ENCODE measurements around the gene ATP6V0C. TPM values are rescaled to one million over a fixed set of nuclear protein-coding genes. Genes with fewer than 3 reads are reported as not detected.

The ATP6V0C gene
- total and polyA plus RNA-seq, 5 donors from 2014 or later, result 62.1 to 188 (median 73.9) TPM

- peaks cover 4 to 16% (median 10%) of the 10 kb centered on the region in 4 donors for H3K4me1 Mint-ChIP-seq
- Histone ChIP-seq H3K9me3 (ENCODE audit: control insufficient read depth in 2 of 2, low read length in 2 of 2) (no peaks in the 10 kb centered on the region), H3K4me1 (ENCODE audit: control insufficient read depth, insufficient read depth, low read length, poor library complexity, severe bottlenecking) (peaks cover 10% of the 10 kb centered on the region), H3K27me3 (ENCODE audit: control insufficient read depth, insufficient read depth, low read length) (no peaks in the 10 kb centered on the region), H3K27ac (ENCODE audit: insufficient read depth, low read length, poor library complexity, severe bottlenecking) (no peak overlapping the region), H3K4me3 (ENCODE audit: low read depth, low read length) (no peak overlapping the region), H3K36me3 (ENCODE audit: control insufficient read depth, insufficient read depth, low read length) (no peaks in the 10 kb centered on the region)
- no peaks in the 10 kb centered on the region for H3K36me3 Mint-ChIP-seq
- ATAC-seq (ENCODE audit: low read depth in 2 of 2), result no peak
- H3K27me3 Mint-ChIP-seq, result no peaks in the 10 kb centered on the region
- DNase-seq, result no peak
- no peaks in the 10 kb centered on the region for H3K9me3 Mint-ChIP-seq
- peak overlapping the region in 1 of 3 donors; percentile 42 for H3K27ac Mint-ChIP-seq
- no peak overlapping the region for H3K4me3 Mint-ChIP-seq
These were observed 29.5 kb upstream of the ATP6V0C start for GRCh38 chr16:2483939-2484897.

GRCh38 chr16:2484898-2485508, 28.7 kb upstream of the ATP6V0C start:
- no peak overlapping the region for H3K27ac Mint-ChIP-seq
- Histone ChIP-seq H3K36me3 (ENCODE audit: control insufficient read depth, insufficient read depth, low read length) (no peaks in the 10 kb centered on the region), H3K4me1 (ENCODE audit: control insufficient read depth, insufficient read depth, low read length, poor library complexity, severe bottlenecking) (peaks cover 10% of the 10 kb centered on the region), H3K9me3 (ENCODE audit: control insufficient read depth in 2 of 2, low read length in 2 of 2) (no peaks in the 10 kb centered on the region), H3K27me3 (ENCODE audit: control insufficient read depth, insufficient read depth, low read length) (no peaks in the 10 kb centered on the region), H3K27ac (ENCODE audit: insufficient read depth, low read length, poor library complexity, severe bottlenecking) (no peak overlapping the region), H3K4me3 (ENCODE audit: low read depth, low read length) (no peak overlapping the region)
- no peaks in the 10 kb centered on the region for H3K27me3 Mint-ChIP-seq
- ATAC-seq (ENCODE audit: low read depth in 2 of 2) (no peak), DNase-seq (no peak)
- H3K9me3 Mint-ChIP-seq, result no peaks in the 10 kb centered on the region
- no peaks in the 10 kb centered on the region for H3K36me3 Mint-ChIP-seq
- peaks cover 4 to 16% (median 10%) of the 10 kb centered on the region in 4 donors for H3K4me1 Mint-ChIP-seq
- H3K4me3 Mint-ChIP-seq, result no peak overlapping the region

DNA sequence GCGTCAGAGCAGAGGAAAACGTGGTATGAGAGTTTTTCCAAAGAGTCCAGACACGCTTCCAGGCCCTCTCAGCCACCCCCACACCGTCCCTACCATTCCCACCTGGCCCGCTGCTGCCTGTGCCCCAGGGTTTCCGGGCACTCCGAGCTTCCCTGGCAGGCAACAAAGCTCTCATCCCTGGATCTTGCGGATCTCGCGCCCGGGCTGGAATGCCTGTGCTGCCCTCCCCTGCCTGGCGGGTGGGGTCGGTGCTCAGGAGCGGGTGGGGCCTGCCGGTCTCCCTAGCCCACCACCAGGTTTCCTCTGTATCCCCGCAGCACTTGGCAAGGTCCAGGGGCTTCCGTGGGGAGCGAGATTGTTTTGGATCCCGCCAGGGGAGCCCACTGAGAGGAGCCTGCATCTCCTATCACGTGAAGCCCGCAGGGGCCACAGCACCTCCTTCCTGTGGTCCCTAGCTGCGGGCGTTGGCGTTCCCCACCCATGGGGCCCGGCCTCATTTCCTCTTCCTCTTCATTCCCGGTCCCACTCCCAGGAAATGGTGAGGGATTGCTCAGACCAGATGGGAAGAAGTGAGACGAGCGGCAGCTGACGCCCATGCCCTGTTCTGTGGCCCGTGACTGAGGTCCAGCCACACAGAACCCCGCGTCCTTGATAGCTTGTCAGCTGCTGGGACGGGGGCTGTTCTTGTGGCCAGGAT, 27.8 kb upstream of the ATP6V0C start:
- no peaks in the 10 kb centered on the region for H3K9me3 ChIP-seq (ENCODE audit: control insufficient read depth in 2 of 2, low read length in 2 of 2)
- Mint-ChIP-seq H3K36me3 (no peaks in the 10 kb centered on the region), H3K4me3 (no peak overlapping the region), H3K27ac (peak overlapping the region in 1 of 3 donors; percentile 43), H3K9me3 (no peaks in the 10 kb centered on the region), H3K4me1 (peaks cover 4 to 16% (median 10%) of the 10 kb centered on the region in 4 donors), H3K27me3 (no peaks in the 10 kb centered on the region)
- H3K36me3 ChIP-seq (ENCODE audit: control insufficient read depth, insufficient read depth, low read length), result no peaks in the 10 kb centered on the region
- H3K27me3 ChIP-seq (ENCODE audit: control insufficient read depth, insufficient read depth, low read length), result no peaks in the 10 kb centered on the region
- ATAC-seq (ENCODE audit: low read depth in 2 of 2), result no peak
- H3K4me3 ChIP-seq (ENCODE audit: low read depth, low read length), result no peak overlapping the region
- no peak overlapping the region for H3K27ac ChIP-seq (ENCODE audit: insufficient read depth, low read length, poor library complexity, severe bottlenecking)
- H3K4me1 ChIP-seq (ENCODE audit: control insufficient read depth, insufficient read depth, low read length, poor library complexity, severe bottlenecking), result peaks cover 10% of the 10 kb centered on the region
- DNase-seq, result no peak

DNA sequence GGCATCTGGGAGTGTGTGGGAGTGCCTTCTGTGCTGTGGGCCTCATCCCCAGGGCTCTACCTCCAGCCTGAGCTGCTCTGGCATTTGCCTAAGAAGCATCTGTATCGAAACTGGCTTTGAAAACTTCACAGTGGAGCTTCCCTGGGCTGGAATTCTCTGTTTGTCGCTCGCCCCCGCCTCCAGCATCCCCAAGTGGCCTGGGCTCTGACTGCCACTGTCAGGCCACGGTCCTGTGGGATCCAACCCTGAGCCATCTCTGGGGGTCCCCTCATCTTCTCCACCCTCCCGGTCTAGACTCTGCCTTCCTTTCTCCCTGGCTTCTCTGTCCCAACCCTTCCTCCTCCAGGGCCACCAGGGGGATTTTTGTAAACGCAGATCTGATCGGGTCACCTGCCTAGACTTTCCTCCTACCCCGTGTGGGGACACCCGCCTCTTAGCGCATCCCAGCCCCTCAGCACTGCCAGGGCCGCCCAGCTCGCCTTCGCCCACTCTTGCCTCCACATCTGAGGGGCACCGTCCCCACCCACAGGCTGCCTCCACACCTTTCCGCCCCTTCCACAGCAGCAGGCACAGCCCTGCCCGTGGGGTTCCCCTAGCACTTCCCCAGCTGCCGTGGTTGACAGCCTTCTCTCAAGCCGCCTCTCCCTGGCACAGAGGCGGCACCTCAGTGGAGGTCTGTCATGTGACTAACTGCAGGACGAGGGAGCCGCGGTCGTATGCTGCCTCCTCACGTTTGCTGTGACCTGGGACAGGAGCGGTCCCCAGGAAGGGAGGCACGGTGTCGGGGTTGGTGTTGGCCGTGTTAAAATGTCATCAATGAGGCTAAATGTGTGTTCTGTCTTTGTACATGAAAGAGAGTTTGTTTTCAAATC, 26.9 kb upstream of the ATP6V0C start:
- H3K4me3 Mint-ChIP-seq, result peak overlapping the region; percentile 2 to 86 (median 45)
- H3K36me3 Mint-ChIP-seq, result no peaks in the 10 kb centered on the region
- peak overlapping the region; percentile 78 to 93 (median 81) for H3K27ac Mint-ChIP-seq
- no peak overlapping the region for H3K27ac ChIP-seq (ENCODE audit: insufficient read depth, low read length, poor library complexity, severe bottlenecking)
- ATAC-seq (ENCODE audit: low read depth in 2 of 2) (peak; percentile 95 to 96), DNase-seq (peak; percentile 64 to 89 (median 78))
- H3K27me3 Mint-ChIP-seq, result no peaks in the 10 kb centered on the region
- peaks cover 4 to 16% (median 10%) of the 10 kb centered on the region in 4 donors for H3K4me1 Mint-ChIP-seq
- no peak overlapping the region for H3K4me3 ChIP-seq (ENCODE audit: low read depth, low read length)
- no peaks in the 10 kb centered on the region for H3K9me3 Mint-ChIP-seq
- H3K36me3 ChIP-seq (ENCODE audit: control insufficient read depth, insufficient read depth, low read length), result no peaks in the 10 kb centered on the region
- no peaks in the 10 kb centered on the region for H3K27me3 ChIP-seq (ENCODE audit: control insufficient read depth, insufficient read depth, low read length)
- peaks cover 10% of the 10 kb centered on the region for H3K4me1 ChIP-seq (ENCODE audit: control insufficient read depth, insufficient read depth, low read length, poor library complexity, severe bottlenecking)
- no peaks in the 10 kb centered on the region for H3K9me3 ChIP-seq (ENCODE audit: control insufficient read depth in 2 of 2, low read length in 2 of 2)

GRCh38 chr16:2487517-2487842, 26.3 kb upstream of the ATP6V0C start:
- peaks cover 10% of the 10 kb centered on the region for H3K4me1 ChIP-seq (ENCODE audit: control insufficient read depth, insufficient read depth, low read length, poor library complexity, severe bottlenecking)
- Mint-ChIP-seq H3K4me3 (peak overlapping the region; percentile 2 to 86 (median 41)), H3K27me3 (no peaks in the 10 kb centered on the region), H3K36me3 (no peaks in the 10 kb centered on the region), H3K4me1 (peaks cover 4 to 16% (median 9%) of the 10 kb centered on the region in 4 donors), H3K27ac (peak overlapping the region in 2 of 3 donors; percentile 81 to 93), H3K9me3 (no peaks in the 10 kb centered on the region)
- ATAC-seq (ENCODE audit: low read depth in 2 of 2) (no peak), DNase-seq (no peak)
- no peak overlapping the region for H3K27ac ChIP-seq (ENCODE audit: insufficient read depth, low read length, poor library complexity, severe bottlenecking)
- H3K4me3 ChIP-seq (ENCODE audit: low read depth, low read length), result no peak overlapping the region
- H3K9me3 ChIP-seq (ENCODE audit: control insufficient read depth in 2 of 2, low read length in 2 of 2), result no peaks in the 10 kb centered on the region
- H3K27me3 ChIP-seq (ENCODE audit: control insufficient read depth, insufficient read depth, low read length), result no peaks in the 10 kb centered on the region
- no peaks in the 10 kb centered on the region for H3K36me3 ChIP-seq (ENCODE audit: control insufficient read depth, insufficient read depth, low read length)

GRCh38 chr16:2487903-2488531, 25.7 kb upstream of the ATP6V0C start:
- Mint-ChIP-seq H3K27ac (peak overlapping the region in 2 of 3 donors; percentile 63 to 81), H3K27me3 (no peaks in the 10 kb centered on the region), H3K9me3 (no peaks in the 10 kb centered on the region), H3K4me1 (peaks cover 4 to 16% (median 9%) of the 10 kb centered on the region in 4 donors), H3K4me3 (no peak overlapping the region), H3K36me3 (no peaks in the 10 kb centered on the region)
- Histone ChIP-seq H3K27ac (ENCODE audit: insufficient read depth, low read length, poor library complexity, severe bottlenecking) (no peak overlapping the region), H3K9me3 (ENCODE audit: control insufficient read depth in 2 of 2, low read length in 2 of 2) (no peaks in the 10 kb centered on the region), H3K4me3 (ENCODE audit: low read depth, low read length) (no peak overlapping the region), H3K36me3 (ENCODE audit: control insufficient read depth, insufficient read depth, low read length) (no peaks in the 10 kb centered on the region), H3K4me1 (ENCODE audit: control insufficient read depth, insufficient read depth, low read length, poor library complexity, severe bottlenecking) (peaks cover 10% of the 10 kb centered on the region), H3K27me3 (ENCODE audit: control insufficient read depth, insufficient read depth, low read length) (no peaks in the 10 kb centered on the region)
- no peak for DNase-seq
- no peak for ATAC-seq (ENCODE audit: low read depth in 2 of 2)

- Histone ChIP-seq H3K9me3 (ENCODE audit: control insufficient read depth in 2 of 2, low read length in 2 of 2) (no peaks in the 10 kb centered on the region), H3K27me3 (ENCODE audit: control insufficient read depth, insufficient read depth, low read length) (no peaks in the 10 kb centered on the region), H3K4me3 (ENCODE audit: low read depth, low read length) (no peak overlapping the region), H3K4me1 (ENCODE audit: control insufficient read depth, insufficient read depth, low read length, poor library complexity, severe bottlenecking) (peaks cover 10% of the 10 kb centered on the region), H3K27ac (ENCODE audit: insufficient read depth, low read length, poor library complexity, severe bottlenecking) (no peak overlapping the region), H3K36me3 (ENCODE audit: control insufficient read depth, insufficient read depth, low read length) (no peaks in the 10 kb centered on the region)
- Mint-ChIP-seq H3K36me3 (no peaks in the 10 kb centered on the region), H3K27ac (no peak overlapping the region), H3K4me1 (peaks cover 4 to 16% (median 8%) of the 10 kb centered on the region in 4 donors), H3K9me3 (no peaks in the 10 kb centered on the region), H3K4me3 (no peak overlapping the region), H3K27me3 (no peaks in the 10 kb centered on the region)
- no peak for ATAC-seq (ENCODE audit: low read depth in 2 of 2)
- DNase-seq, result no peak
These were observed 24.2 kb upstream of the ATP6V0C start for GRCh38 chr16:2489581-2489980.

Data from CD4-positive, CD25-positive, alpha-beta regulatory T cell (primary cell).